ENCODE results near the gene TMEM120B.
A peak's percentile ranks its signal among the peaks of the same experiment; 100 is the strongest.

DNA sequence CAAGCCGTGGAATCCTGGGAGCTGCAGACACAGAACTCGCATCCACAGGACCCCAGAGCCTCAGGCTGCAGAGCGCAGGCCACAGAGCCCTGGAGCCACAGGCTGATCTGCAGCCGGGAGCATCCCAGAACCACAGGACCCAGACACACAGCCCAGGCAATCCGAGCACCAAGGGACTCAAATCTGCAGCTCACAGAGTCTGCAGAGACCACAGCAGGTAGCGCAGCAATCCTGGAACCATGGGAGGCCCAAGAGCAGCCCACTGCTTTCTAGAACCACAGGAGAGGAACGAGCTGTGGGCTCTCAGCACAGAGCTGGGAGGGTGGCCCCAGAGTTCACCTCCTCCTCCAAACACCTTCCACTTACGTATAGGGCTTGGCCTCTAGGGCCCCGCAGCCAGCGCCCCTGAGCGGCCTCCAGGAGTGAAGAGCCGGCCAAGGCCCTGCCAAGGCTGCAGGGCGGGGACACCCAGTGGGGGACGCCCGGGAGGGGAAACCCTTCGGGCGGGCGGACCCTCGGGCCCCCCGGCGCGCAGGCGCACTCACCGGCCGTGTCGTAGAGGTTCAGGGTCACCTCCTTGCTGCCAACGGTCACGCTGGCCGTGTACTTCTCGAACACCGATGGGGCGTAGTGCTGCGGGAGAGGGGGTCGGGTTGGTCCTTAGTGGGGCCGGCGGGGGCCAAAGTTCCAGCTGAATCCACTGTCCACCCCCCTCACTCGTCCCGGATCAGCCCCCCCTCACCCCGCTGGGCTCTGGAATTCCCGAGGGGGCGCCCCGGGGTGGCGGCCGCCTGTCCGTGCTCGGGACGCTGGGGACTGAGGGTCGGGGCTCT is 80.3 kb downstream of the TMEM120B start:
- no peak for TF ChIP-seq EZH2phosphoT487 (IDR thresholded peaks at IDR 0.05; ENCODE audit: borderline replicate concordance, low read depth, low read length)
- TF ChIP-seq, protein P1, sequence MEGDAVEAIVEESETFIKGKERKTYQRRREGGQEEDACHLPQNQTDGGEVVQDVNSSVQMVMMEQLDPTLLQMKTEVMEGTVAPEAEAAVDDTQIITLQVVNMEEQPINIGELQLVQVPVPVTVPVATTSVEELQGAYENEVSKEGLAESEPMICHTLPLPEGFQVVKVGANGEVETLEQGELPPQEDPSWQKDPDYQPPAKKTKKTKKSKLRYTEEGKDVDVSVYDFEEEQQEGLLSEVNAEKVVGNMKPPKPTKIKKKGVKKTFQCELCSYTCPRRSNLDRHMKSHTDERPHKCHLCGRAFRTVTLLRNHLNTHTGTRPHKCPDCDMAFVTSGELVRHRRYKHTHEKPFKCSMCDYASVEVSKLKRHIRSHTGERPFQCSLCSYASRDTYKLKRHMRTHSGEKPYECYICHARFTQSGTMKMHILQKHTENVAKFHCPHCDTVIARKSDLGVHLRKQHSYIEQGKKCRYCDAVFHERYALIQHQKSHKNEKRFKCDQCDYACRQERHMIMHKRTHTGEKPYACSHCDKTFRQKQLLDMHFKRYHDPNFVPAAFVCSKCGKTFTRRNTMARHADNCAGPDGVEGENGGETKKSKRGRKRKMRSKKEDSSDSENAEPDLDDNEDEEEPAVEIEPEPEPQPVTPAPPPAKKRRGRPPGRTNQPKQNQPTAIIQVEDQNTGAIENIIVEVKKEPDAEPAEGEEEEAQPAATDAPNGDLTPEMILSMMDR (conservative IDR thresholded peaks at IDR 0.05; ENCODE audit: low read length) = 0 out of 2 replicates have a peak, but pooled peaks have one; percentile 3

Measured in OCI-LY7 (cell line).